ENCODE results near the gene BRD3. TPM values are rescaled to one million over a fixed set of nuclear protein-coding genes. Genes with fewer than 3 reads are reported as not detected.

The BRD3 gene
- total RNA-seq, 4 donors from 2014 or later, result 10.8 to 21.5 (median 16.5) TPM

- Histone ChIP-seq H3K9me3 (no peaks in the 10 kb centered on the region), H3K4me1 (peaks cover 0 to 8% of the 10 kb centered on the region in 2 donors), H3K36me3 (no peaks in the 10 kb centered on the region), H3K27ac (no peak overlapping the region), H3K27me3 (peaks cover 11 to 21% (median 21%) of the 10 kb centered on the region in 3 donors), H3K4me3 (no peak overlapping the region)
- DNase-seq, result no peak
- no peak for ATAC-seq
- TF ChIP-seq CTCF (IDR thresholded peaks at IDR 0.05 in 4 of 5, conservative IDR thresholded peaks at IDR 0.05 in 1 of 5), result no peak
- TF ChIP-seq POLR2A (IDR thresholded peaks at IDR 0.05), result no peak
- intact Hi-C loops (cut with DNase I; ENCODE audit: low total_unique reads), result no loop called here
- in situ Hi-C loops (cut with MboI; ENCODE audit: low sequenced_read_pairs in 4 of 4), result no loop called here
Observed at GRCh38 chr9:133987946-133988665, 79.7 kb downstream of the BRD3 start.

GRCh38 chr9:133987446-133987788, 80.4 kb downstream of the BRD3 start:
- TF ChIP-seq CTCF (IDR thresholded peaks at IDR 0.05 in 4 of 5, conservative IDR thresholded peaks at IDR 0.05 in 1 of 5) (no peak), POLR2A (IDR thresholded peaks at IDR 0.05) (no peak)
- peaks cover 0 to 5% of the 10 kb centered on the region in 2 donors for H3K4me1 ChIP-seq
- no peak for DNase-seq
- in situ Hi-C loops (cut with MboI; ENCODE audit: low sequenced_read_pairs in 4 of 4), result no loop called here
- ATAC-seq, result no peak
- intact Hi-C loops (cut with DNase I; ENCODE audit: low total_unique reads), result no loop called here
- peaks cover 11 to 18% (median 17%) of the 10 kb centered on the region in 3 donors for H3K27me3 ChIP-seq
- H3K4me3 ChIP-seq, result no peak overlapping the region
- H3K27ac ChIP-seq, result no peak overlapping the region
- H3K36me3 ChIP-seq, result no peaks in the 10 kb centered on the region
- H3K9me3 ChIP-seq, result no peaks in the 10 kb centered on the region

- no peak for TF ChIP-seq POLR2A (IDR thresholded peaks at IDR 0.05)
- no peak for TF ChIP-seq CTCF (IDR thresholded peaks at IDR 0.05 in 4 of 5, conservative IDR thresholded peaks at IDR 0.05 in 1 of 5)
- Histone ChIP-seq H3K36me3 (no peaks in the 10 kb centered on the region), H3K27ac (no peak overlapping the region), H3K4me1 (peaks cover 0 to 5% of the 10 kb centered on the region in 2 donors), H3K27me3 (peaks cover 11 to 18% (median 17%) of the 10 kb centered on the region in 3 donors), H3K9me3 (no peaks in the 10 kb centered on the region), H3K4me3 (no peak overlapping the region)
- intact Hi-C loops (cut with DNase I; ENCODE audit: low total_unique reads) (no loop called here), in situ Hi-C loops (cut with MboI; ENCODE audit: low sequenced_read_pairs in 4 of 4) (no loop called here)
- no peak for ATAC-seq
- no peak for DNase-seq
Observed at GRCh38 chr9:133986774-133987445, 80.9 kb downstream of the BRD3 start.

- H3K9me3 ChIP-seq, result no peaks in the 10 kb centered on the region
- TF ChIP-seq POLR2A (IDR thresholded peaks at IDR 0.05), result no peak
- no peak for TF ChIP-seq CTCF (IDR thresholded peaks at IDR 0.05 in 4 of 5, conservative IDR thresholded peaks at IDR 0.05 in 1 of 5)
- no peak overlapping the region for H3K27ac ChIP-seq
- DNase-seq (no peak), ATAC-seq (no peak)
- peaks cover 0 to 4% of the 10 kb centered on the region in 2 donors for H3K4me1 ChIP-seq
- in situ Hi-C loops (cut with MboI; ENCODE audit: low sequenced_read_pairs in 4 of 4) (no loop called here), intact Hi-C loops (cut with DNase I; ENCODE audit: low total_unique reads) (no loop called here)
- no peaks in the 10 kb centered on the region for H3K36me3 ChIP-seq
- no peak overlapping the region for H3K4me3 ChIP-seq
- H3K27me3 ChIP-seq, result peaks cover 8 to 15% (median 15%) of the 10 kb centered on the region in 3 donors
Observed at GRCh38 chr9:133986061-133986460, 81.8 kb downstream of the BRD3 start.
